Neuronal stem cell (in vitro differentiated cells): ENCODE data around the gene CNTN5.

Experiments used
- DNase-seq: peaks from one replicate; pipeline ENCODE4 v3.0.0-alpha.2; 2013; ENCODE audit warnings: low spot score
- H2AFZ ChIP-seq: one replicate; pipeline ENCODE4 v1.6.1; 2013; ENCODE audit warnings: mild to moderate bottlenecking, low read length, inconsistent platforms
- H2AK5ac ChIP-seq: 2 replicates; pipeline ENCODE4 v1.6.1; 2013; ENCODE audit warnings: low read depth, mild to moderate bottlenecking, inconsistent platforms, low read length, moderate library complexity, mixed read lengths
- H2BK120ac ChIP-seq: 2 replicates; pipeline ENCODE4 v1.6.1; 2013; ENCODE audit warnings: low read depth, mild to moderate bottlenecking, inconsistent platforms, low read length, moderate library complexity, mixed read lengths
- H2BK12ac ChIP-seq: one replicate; pipeline ENCODE4 v1.6.1; 2013; ENCODE audit warnings: low read length, inconsistent platforms
- H2BK15ac ChIP-seq: 2 replicates; pipeline ENCODE4 v1.6.1; 2013; ENCODE audit warnings: mild to moderate bottlenecking, low read length, inconsistent platforms, mixed read lengths
- H2BK5ac ChIP-seq: one replicate; pipeline ENCODE4 v1.6.1; 2013; ENCODE audit warnings: inconsistent platforms, mild to moderate bottlenecking, low read length, moderate library complexity
- H3K14ac ChIP-seq: one replicate; pipeline ENCODE4 v1.6.1; 2013; ENCODE audit warnings: low read length, inconsistent platforms
- H3K18ac ChIP-seq: 2 replicates; pipeline ENCODE4 v1.6.1; 2013; ENCODE audit warnings: low read length, inconsistent platforms
- H3K23ac ChIP-seq: 2 replicates; pipeline ENCODE4 v1.6.1; 2013; ENCODE audit warnings: low read depth, mild to moderate bottlenecking, mixed read lengths, low read length, inconsistent platforms; ENCODE audit not compliant: poor library complexity
- H3K27ac ChIP-seq: replicated peaks from 3 replicates; pipeline ENCODE4 v1.5.1; 2013; ENCODE audit warnings: low read length, inconsistent platforms
- H3K27me3 ChIP-seq, 3 experiments: 2 replicates each; pipeline ENCODE4 v1.6.1; 2013; ENCODE audit warnings: low read length in 3 of 3, mild to moderate bottlenecking in 2 of 3, inconsistent platforms in 1 of 3, low read depth in 1 of 3, mixed read lengths in 1 of 3, moderate library complexity in 1 of 3; ENCODE audit not compliant: control insufficient read depth in 3 of 3, insufficient read depth in 3 of 3
- H3K36me3 ChIP-seq, 2 donors: replicated peaks in 1 of 2; 2 replicates each; pipeline ENCODE4 v1.6.1; 2013; ENCODE audit warnings: low read length in 2 of 2; ENCODE audit not compliant: control insufficient read depth in 2 of 2, insufficient read depth in 2 of 2
- H3K4ac ChIP-seq: 2 replicates; pipeline ENCODE4 v1.6.1; 2013; ENCODE audit warnings: inconsistent platforms, mild to moderate bottlenecking, low read length, moderate library complexity
- H3K4me1 ChIP-seq, 2 donors: 1 replicate in 1 of 2; 2 replicates in 1 of 2; pipeline ENCODE4 v1.6.1; 2013; ENCODE audit warnings: low read length in 2 of 2, low read depth in 1 of 2; ENCODE audit not compliant: control insufficient read depth in 2 of 2, insufficient read depth in 1 of 2
- H3K4me2 ChIP-seq: one replicate; pipeline ENCODE4 v1.6.1; 2013; ENCODE audit warnings: mild to moderate bottlenecking, low read length, inconsistent platforms; ENCODE audit not compliant: insufficient read depth, poor library complexity, severe bottlenecking
- H3K4me3 ChIP-seq, 2 donors: 2 replicates each; pipeline ENCODE4 v1.5.1; 2013; ENCODE audit warnings: low read length in 2 of 2, mild to moderate bottlenecking in 2 of 2, inconsistent platforms in 1 of 2, moderate library complexity in 1 of 2
- H3K79me1 ChIP-seq: one replicate; pipeline ENCODE4 v1.6.1; 2013; ENCODE audit warnings: low read depth, mild to moderate bottlenecking, inconsistent platforms, low read length, moderate library complexity
- H3K9ac ChIP-seq: one replicate; pipeline ENCODE4 v1.6.1; 2013; ENCODE audit warnings: mild to moderate bottlenecking, low read depth, low read length, inconsistent platforms; ENCODE audit not compliant: poor library complexity
- H3K9me3 ChIP-seq, 2 donors: replicated peaks in 1 of 2; 2 replicates each; pipeline versions ENCODE3 to v1.6.1; 2013; ENCODE audit warnings: low read length in 2 of 2, mild to moderate bottlenecking in 2 of 2, inconsistent platforms in 1 of 2, low read depth in 1 of 2, mixed read lengths in 1 of 2, moderate library complexity in 1 of 2; ENCODE audit not compliant: control insufficient read depth in 2 of 2, insufficient read depth in 1 of 2
- H4K8ac ChIP-seq: one replicate; pipeline ENCODE4 v1.6.1; 2013; ENCODE audit warnings: low read depth, mild to moderate bottlenecking, inconsistent platforms, low read length, moderate library complexity
- H4K91ac ChIP-seq: one replicate; pipeline ENCODE4 v1.6.1; 2013; ENCODE audit warnings: low read length, low read depth, mild to moderate bottlenecking, inconsistent platforms; ENCODE audit not compliant: poor library complexity
- WGBS, 2 donors: extraction: QIAGEN DNeasy Blood & Tissue Kit; methylation state at CpG; one replicate each; pipeline ENCODE4 v1.1.7; 2013; ENCODE audit warnings: missing lambda C conversion rate in 2 of 2, mixed read lengths in 1 of 2; ENCODE audit not compliant: insufficient read length in 2 of 2, insufficient replicate concordance in 1 of 2; ENCODE audit errors: extremely low coverage in 2 of 2; 5-methylcytosine and 5-hydroxymethylcytosine counted together

The CNTN5 gene

DNA sequence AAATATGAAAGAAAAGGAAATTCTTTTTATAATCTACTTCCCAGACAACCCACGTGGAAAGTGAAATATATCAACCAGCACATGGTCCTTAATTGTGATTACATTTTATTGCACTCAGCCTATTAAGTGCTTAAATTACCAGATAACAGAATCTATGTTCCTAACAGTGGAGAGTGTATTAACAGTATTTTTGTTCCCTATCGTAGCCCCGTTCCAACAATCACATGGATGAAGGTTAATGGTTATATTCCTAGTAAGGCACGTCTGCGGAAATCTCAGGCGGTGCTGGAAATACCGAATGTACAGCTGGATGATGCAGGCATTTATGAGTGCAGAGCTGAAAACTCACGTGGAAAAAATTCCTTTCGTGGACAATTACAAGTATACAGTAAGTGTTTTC is 1040.3 kb downstream of the CNTN5 start:
- Histone ChIP-seq H2BK5ac (no peak overlapping the region), H2BK15ac (no peak overlapping the region), H3K14ac (no peak overlapping the region), H3K4me1 (no peaks in the 10 kb centered on the region), H3K27me3 (no peaks in the 10 kb centered on the region), H2AK5ac (no peak overlapping the region), H3K18ac (no peak overlapping the region), H3K79me1 (no peaks in the 10 kb centered on the region), H3K27ac (no peak overlapping the region), H3K23ac (no peak overlapping the region), H2AFZ (no peak overlapping the region), H3K4me2 (no peak overlapping the region), H3K9ac (no peak overlapping the region), H2BK12ac (no peak overlapping the region), H3K4me3 (no peak overlapping the region), H2BK120ac (no peak overlapping the region), H3K4ac (no peak overlapping the region), H4K8ac (no peak overlapping the region), H4K91ac (no peak overlapping the region), H3K36me3 (no peaks in the 10 kb centered on the region), H3K9me3 (no peaks in the 10 kb centered on the region)
- DNase-seq = no peak
- WGBS, 2 donors = no CpG with 5 or more reads among the region's 9 CpGs

DNA sequence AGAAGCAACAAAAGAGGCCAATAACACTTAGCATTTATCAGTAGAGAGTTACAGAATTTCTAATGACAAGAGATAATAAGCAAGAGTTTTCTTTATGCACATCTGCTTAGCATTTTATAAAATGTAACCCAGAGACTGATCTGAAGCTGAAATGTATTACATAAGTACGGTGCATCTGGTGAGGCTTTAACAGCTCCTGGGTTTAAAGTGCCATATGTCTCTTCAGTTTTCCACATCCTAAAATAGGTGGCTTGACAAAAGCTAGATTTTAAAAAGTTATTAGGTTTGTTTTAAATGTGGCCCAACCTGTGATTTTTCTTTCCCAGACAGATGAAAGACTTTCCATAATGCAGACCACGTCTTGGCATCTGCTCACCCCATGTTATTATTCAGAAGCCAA is 1045.7 kb downstream of the CNTN5 start:
- Histone ChIP-seq H3K14ac (no peak overlapping the region), H3K27ac (no peak overlapping the region)

DNA sequence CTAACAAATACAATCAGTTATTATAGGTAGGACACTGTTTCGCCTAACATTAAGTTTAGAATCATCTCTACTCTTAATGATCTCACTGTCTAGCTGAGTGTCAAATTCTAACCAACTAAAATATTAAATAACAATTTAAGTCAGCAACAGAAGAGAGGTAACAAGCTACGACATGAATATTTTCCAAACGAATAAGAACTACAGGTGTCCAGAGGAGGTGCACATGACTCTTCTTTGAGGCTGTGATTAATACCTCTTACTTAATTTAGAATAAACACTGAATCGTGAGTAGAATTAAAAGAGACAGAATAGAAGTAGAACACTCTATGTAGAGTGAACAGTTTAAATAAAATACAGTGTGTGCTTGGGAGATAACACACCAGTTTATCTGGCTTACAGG is 1047.4 kb downstream of the CNTN5 start:
- H3K4me3 ChIP-seq = no peak overlapping the region
- H3K36me3 ChIP-seq = no peaks in the 10 kb centered on the region
- no peaks in the 10 kb centered on the region for H3K79me1 ChIP-seq
- no peak overlapping the region for H3K27ac ChIP-seq
- no peak for DNase-seq
- no peak overlapping the region for H2AK5ac ChIP-seq
- H2BK12ac ChIP-seq = no peak overlapping the region
- H3K27me3 ChIP-seq = no peaks in the 10 kb centered on the region
- H3K4ac ChIP-seq = no peak overlapping the region
- H2BK5ac ChIP-seq = no peak overlapping the region
- H2BK120ac ChIP-seq = no peak overlapping the region
- no CpG with 5 or more reads among the region's 4 CpGs for WGBS, 2 donors
- no peak overlapping the region for H3K18ac ChIP-seq
- H3K9ac ChIP-seq = no peak overlapping the region
- no peak overlapping the region for H4K8ac ChIP-seq
- no peak overlapping the region for H2AFZ ChIP-seq
- H3K9me3 ChIP-seq = no peaks in the 10 kb centered on the region
- no peak overlapping the region for H2BK15ac ChIP-seq
- H3K23ac ChIP-seq = no peak overlapping the region
- no peak overlapping the region for H3K14ac ChIP-seq
- no peaks in the 10 kb centered on the region for H3K4me1 ChIP-seq
- H4K91ac ChIP-seq = no peak overlapping the region
- no peak overlapping the region for H3K4me2 ChIP-seq

More for the DNA sequence above, 1045.7 kb downstream of the CNTN5 start:
- Histone ChIP-seq H3K4me2 (no peak overlapping the region), H3K18ac (no peak overlapping the region), H4K8ac (no peak overlapping the region), H3K9ac (no peak overlapping the region), H2BK15ac (no peak overlapping the region), H2AK5ac (no peak overlapping the region), H3K4me1 (no peaks in the 10 kb centered on the region), H3K23ac (no peak overlapping the region), H2BK120ac (no peak overlapping the region), H2AFZ (no peak overlapping the region), H2BK12ac (no peak overlapping the region), H4K91ac (no peak overlapping the region), H3K4ac (no peak overlapping the region), H3K4me3 (no peak overlapping the region), H3K36me3 (no peaks in the 10 kb centered on the region), H3K27me3 (no peaks in the 10 kb centered on the region), H2BK5ac (no peak overlapping the region), H3K79me1 (no peaks in the 10 kb centered on the region), H3K9me3 (no peaks in the 10 kb centered on the region)
- DNase-seq = no peak
- no CpG with 5 or more reads among the region's 2 CpGs for WGBS, 2 donors

GRCh38 chr11:100072131-100072530 is 1051.4 kb downstream of the CNTN5 start:
- no peak overlapping the region for H3K4me2 ChIP-seq
- H3K14ac ChIP-seq = no peak overlapping the region
- H2BK120ac ChIP-seq = no peak overlapping the region
- no peak overlapping the region for H3K9ac ChIP-seq
- no peak overlapping the region for H2AK5ac ChIP-seq
- no peaks in the 10 kb centered on the region for H3K4me1 ChIP-seq
- DNase-seq = no peak
- no peak overlapping the region for H3K27ac ChIP-seq
- no peak overlapping the region for H4K8ac ChIP-seq
- H2BK5ac ChIP-seq = no peak overlapping the region
- no peak overlapping the region for H3K18ac ChIP-seq
- H3K36me3 ChIP-seq = no peaks in the 10 kb centered on the region
- H3K9me3 ChIP-seq = no peaks in the 10 kb centered on the region
- H3K79me1 ChIP-seq = no peaks in the 10 kb centered on the region
- H3K23ac ChIP-seq = no peak overlapping the region
- no peak overlapping the region for H2BK15ac ChIP-seq
- no peak overlapping the region for H3K4ac ChIP-seq
- no peak overlapping the region for H2AFZ ChIP-seq
- no peak overlapping the region for H3K4me3 ChIP-seq
- H3K27me3 ChIP-seq = no peaks in the 10 kb centered on the region
- H2BK12ac ChIP-seq = no peak overlapping the region
- no peak overlapping the region for H4K91ac ChIP-seq
